HUES64 (cell line): Measurements from ENCODE around the gene HOXA11. TPM values are rescaled to one million over a fixed set of nuclear protein-coding genes. Genes with fewer than 3 reads are reported as not detected.

Source experiments
- H3K27ac ChIP-seq: 2 replicates; pipeline ENCODE4 v1.7.0; 2013; ENCODE audit warnings: low read depth, low read length, inconsistent platforms
- H3K27me3 ChIP-seq: 2 replicates; pipeline ENCODE4 v1.6.1; 2013; ENCODE audit warnings: mild to moderate bottlenecking, low read length; ENCODE audit not compliant: insufficient read depth
- H3K36me3 ChIP-seq: 2 replicates; pipeline ENCODE4 v1.6.1; 2013; ENCODE audit warnings: mild to moderate bottlenecking, low read length; ENCODE audit not compliant: insufficient read depth
- H3K4me1 ChIP-seq: 2 replicates; pipeline ENCODE4 v1.6.1; 2013; ENCODE audit warnings: mild to moderate bottlenecking, low read length, moderate library complexity; ENCODE audit not compliant: insufficient read depth
- H3K4me3 ChIP-seq: 2 replicates; pipeline ENCODE4 v1.5.1; 2013; ENCODE audit warnings: mild to moderate bottlenecking, low read length, moderate library complexity
- H3K9ac ChIP-seq: 2 replicates; pipeline ENCODE4 v1.6.1; 2013; ENCODE audit warnings: mild to moderate bottlenecking, low read depth, low read length
- H3K9me3 ChIP-seq: 2 replicates; pipeline ENCODE4 v1.6.1; 2013; ENCODE audit warnings: low read depth, low read length; ENCODE audit not compliant: insufficient read depth
- WGBS: fragments of 150-250, 120-280 bp; methylation state at CpG from one replicate; pipeline ENCODE4 v1.1.7; 2013; ENCODE audit warnings: missing lambda C conversion rate; 5-methylcytosine and 5-hydroxymethylcytosine counted together
- polyA plus RNA-seq, 2 experiments: library from polyadenylated mRNA; stranded (reverse); fragments of 50-300 nt; gene quantifications; one replicate each; pipeline ENCODE4 v1.2.3, GENCODE V29; 2013

The HOXA11 gene
- polyA plus RNA-seq (2013, experiment 1 of 2): not detected
- 0.19 TPM for polyA plus RNA-seq (2013, experiment 2 of 2)

DNA sequence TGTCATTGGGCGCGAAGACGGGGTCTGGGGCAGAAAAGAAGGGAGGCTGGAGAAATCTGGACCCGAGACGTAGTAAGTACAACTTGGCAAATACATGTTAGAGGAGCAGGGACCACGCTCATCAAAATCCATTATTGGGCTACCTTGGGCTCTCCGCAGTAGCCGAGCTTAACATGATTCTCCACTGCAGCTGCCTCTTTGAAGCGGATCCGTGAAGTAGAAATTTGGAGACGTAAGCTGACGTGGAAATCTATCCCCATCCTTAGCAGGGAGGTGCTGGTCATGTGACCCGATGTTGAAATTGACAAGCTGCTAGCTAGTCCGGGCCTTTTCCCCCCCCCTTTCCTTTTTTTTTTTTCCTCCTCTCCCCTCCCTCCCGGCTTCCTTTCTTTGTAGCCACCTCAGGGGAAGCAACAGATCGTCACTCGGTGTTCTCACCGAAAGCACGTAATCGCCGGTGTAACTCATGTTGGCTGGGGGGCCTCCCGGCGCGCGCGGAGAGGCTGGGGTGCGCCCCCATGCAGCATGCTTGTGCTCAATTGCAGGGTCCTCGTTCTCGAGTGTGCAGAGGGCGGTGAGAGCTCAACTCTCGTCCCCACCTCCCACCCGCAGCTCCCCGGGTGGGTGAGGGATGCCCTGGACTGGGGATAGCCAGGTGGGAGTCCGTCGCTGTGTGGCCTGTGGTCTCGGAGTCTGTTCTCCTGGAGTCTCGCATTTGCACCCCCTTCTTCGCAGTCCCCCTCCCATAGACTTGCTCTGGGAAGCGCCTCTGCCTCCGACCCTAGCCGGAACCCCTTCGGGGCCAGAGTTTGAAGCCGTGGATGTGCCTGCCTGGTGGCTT lies at the start of gene HOXA11:
Gene HOXA11 (minus strand): TSS at position 220 of the 841 bp plus-strand sequence. CDS start 88 bp downstream, at position 132.
- Histone ChIP-seq H3K27me3 (peaks cover 100% of the 10 kb centered on the region), H3K4me3 (no peak within 1 kb of the TSS), H3K9me3 (no peaks in the 10 kb centered on the region), H3K4me1 (peaks cover 17% of the 10 kb centered on the region), H3K27ac (no peak within 1 kb of the TSS), H3K36me3 (no peaks in the 10 kb centered on the region), H3K9ac (no peak within 1 kb of the TSS)
- 5% methylated on average over 42 of the region's 43 CpGs for WGBS

DNA sequence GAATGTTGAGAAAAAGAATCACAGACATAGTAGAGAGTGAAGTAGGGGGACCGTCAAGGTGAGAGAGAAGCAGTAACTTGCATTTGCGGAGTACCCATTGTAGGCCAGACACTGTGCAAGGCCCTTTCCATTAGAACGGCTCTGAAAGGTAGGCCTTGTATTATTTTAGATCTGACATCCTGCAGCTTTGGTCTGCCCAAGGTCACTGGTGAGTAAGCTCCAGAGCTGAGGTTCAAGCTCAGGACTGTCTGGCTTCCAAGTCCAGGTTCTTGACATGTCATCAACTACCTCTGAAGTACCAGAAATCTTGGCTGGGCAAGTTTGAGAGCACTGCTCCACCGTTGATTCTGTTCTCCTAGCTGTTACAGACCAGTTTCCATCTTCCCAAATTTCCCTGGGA lies 44.4 kb upstream of the HOXA11 start:
- Histone ChIP-seq H3K27me3 (peaks cover 90% of the 10 kb centered on the region), H3K27ac (no peak overlapping the region), H3K36me3 (no peaks in the 10 kb centered on the region), H3K4me1 (peaks cover 5% of the 10 kb centered on the region), H3K4me3 (no peak overlapping the region), H3K9ac (no peak overlapping the region), H3K9me3 (no peaks in the 10 kb centered on the region)
- WGBS: 90% methylated on average over 4 of the region's 4 CpGs

GRCh38 chr7:27224983-27225934 lies 40.2 kb upstream of the HOXA11 start:
- WGBS: 3% methylated on average over 61 of the region's 61 CpGs
- peak overlapping the region; percentile 34 for H3K4me3 ChIP-seq
- H3K9me3 ChIP-seq: no peaks in the 10 kb centered on the region
- H3K27me3 ChIP-seq: peaks cover 100% of the 10 kb centered on the region
- no peak overlapping the region for H3K27ac ChIP-seq
- no peak overlapping the region for H3K9ac ChIP-seq
- H3K36me3 ChIP-seq: no peaks in the 10 kb centered on the region
- H3K4me1 ChIP-seq: peaks cover 22% of the 10 kb centered on the region

GRCh38 chr7:27223941-27224575 lies 39.0 kb upstream of the HOXA11 start:
- Histone ChIP-seq H3K4me1 (peaks cover 22% of the 10 kb centered on the region), H3K27ac (no peak overlapping the region), H3K27me3 (peaks cover 99% of the 10 kb centered on the region), H3K36me3 (no peaks in the 10 kb centered on the region), H3K9ac (no peak overlapping the region), H3K4me3 (no peak overlapping the region), H3K9me3 (no peaks in the 10 kb centered on the region)

GRCh38 chr7:27221201-27221797 lies 36.3 kb upstream of the HOXA11 start:
- no peak overlapping the region for H3K9ac ChIP-seq
- WGBS: 92% methylated on average over 3 of the region's 3 CpGs
- H3K4me3 ChIP-seq: no peak overlapping the region
- H3K27me3 ChIP-seq: peaks cover 97% of the 10 kb centered on the region
- no peak overlapping the region for H3K27ac ChIP-seq
- no peaks in the 10 kb centered on the region for H3K9me3 ChIP-seq
- H3K36me3 ChIP-seq: no peaks in the 10 kb centered on the region
- peaks cover 22% of the 10 kb centered on the region for H3K4me1 ChIP-seq

DNA sequence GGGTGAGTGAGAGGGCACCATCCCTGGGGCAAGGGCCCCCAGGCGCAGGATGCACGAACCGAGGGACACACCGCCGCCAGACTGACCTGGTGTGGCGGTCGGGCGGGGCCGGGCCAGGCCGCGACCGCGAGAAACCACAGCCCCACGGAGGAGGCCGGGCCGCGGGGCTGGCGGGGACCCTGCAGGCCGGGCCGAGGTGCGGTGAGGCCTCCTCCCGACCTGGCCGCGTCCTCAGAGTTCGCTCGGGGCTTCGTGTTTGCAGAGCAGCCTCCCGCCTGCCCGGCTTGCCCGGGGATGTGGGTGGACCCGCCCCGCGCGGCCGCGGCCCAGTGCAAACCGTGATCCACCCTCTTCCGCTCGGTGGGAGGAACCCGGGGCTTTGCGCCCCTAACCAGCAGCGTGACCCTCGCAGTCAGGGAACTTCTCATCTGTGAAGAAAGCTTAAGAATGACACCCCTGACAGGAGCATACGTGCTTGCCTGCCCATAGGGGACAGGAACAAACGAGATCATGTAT lies 35.5 kb upstream of the HOXA11 start:
- peaks cover 97% of the 10 kb centered on the region for H3K27me3 ChIP-seq
- H3K9ac ChIP-seq: no peak overlapping the region
- H3K9me3 ChIP-seq: no peaks in the 10 kb centered on the region
- H3K4me1 ChIP-seq: peaks cover 22% of the 10 kb centered on the region
- WGBS: 85% methylated on average over 45 of the region's 45 CpGs
- no peak overlapping the region for H3K4me3 ChIP-seq
- H3K36me3 ChIP-seq: no peaks in the 10 kb centered on the region
- H3K27ac ChIP-seq: no peak overlapping the region

DNA sequence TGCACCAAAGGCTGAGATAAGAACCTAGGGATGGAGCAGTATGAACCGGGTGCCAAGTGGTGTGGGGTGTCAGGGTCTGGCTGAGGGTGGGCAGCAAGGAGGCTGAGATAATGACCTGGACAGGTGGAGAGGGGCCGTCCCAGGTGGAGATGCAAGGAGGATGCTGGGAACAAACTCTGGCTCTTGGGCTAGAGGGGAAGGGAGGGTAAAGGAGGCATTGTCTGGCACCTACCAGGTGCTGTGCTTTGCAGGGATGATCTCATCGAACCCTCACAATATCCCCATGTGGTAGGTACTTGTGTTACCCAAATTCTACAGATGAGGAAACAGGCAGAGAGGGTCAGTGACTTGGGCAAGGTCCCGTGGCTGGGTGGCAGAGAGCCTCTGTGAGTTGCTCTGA lies 34.8 kb upstream of the HOXA11 start:
- H3K4me1 ChIP-seq: peaks cover 24% of the 10 kb centered on the region
- H3K36me3 ChIP-seq: no peaks in the 10 kb centered on the region
- H3K9ac ChIP-seq: no peak overlapping the region
- 84% methylated on average over 4 of the region's 4 CpGs for WGBS
- H3K9me3 ChIP-seq: no peaks in the 10 kb centered on the region
- peaks cover 97% of the 10 kb centered on the region for H3K27me3 ChIP-seq
- no peak overlapping the region for H3K4me3 ChIP-seq
- H3K27ac ChIP-seq: no peak overlapping the region

DNA sequence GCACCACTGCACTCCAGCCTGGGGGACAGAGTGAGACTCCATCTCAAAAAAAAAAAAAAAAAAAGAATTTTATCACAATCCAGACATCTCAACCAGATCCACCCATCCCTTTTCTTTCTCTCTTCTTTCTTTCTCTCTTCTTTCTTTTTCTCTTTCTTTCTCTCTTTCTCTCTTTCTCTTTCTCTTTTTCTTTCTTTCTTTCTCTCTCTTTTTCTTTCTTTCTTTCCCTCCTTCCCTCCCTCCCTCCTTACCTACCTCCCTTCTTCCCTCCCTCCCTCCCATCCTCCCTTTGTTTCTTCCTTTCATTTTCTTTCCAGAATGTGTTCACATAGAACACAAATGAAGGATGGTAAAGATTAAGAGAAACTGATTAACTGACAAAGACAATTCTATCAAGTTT lies 32.9 kb upstream of the HOXA11 start:
- H3K9me3 ChIP-seq: no peaks in the 10 kb centered on the region
- no peak overlapping the region for H3K4me3 ChIP-seq
- H3K36me3 ChIP-seq: no peaks in the 10 kb centered on the region
- H3K4me1 ChIP-seq: peaks cover 14% of the 10 kb centered on the region
- no peak overlapping the region for H3K27ac ChIP-seq
- H3K27me3 ChIP-seq: peaks cover 97% of the 10 kb centered on the region
- H3K9ac ChIP-seq: no peak overlapping the region

- WGBS: 100% methylated on average over 2 of the region's 2 CpGs
- no peaks in the 10 kb centered on the region for H3K36me3 ChIP-seq
Observed at GRCh38 chr7:27215356-27215755, 30.3 kb upstream of the HOXA11 start.

DNA sequence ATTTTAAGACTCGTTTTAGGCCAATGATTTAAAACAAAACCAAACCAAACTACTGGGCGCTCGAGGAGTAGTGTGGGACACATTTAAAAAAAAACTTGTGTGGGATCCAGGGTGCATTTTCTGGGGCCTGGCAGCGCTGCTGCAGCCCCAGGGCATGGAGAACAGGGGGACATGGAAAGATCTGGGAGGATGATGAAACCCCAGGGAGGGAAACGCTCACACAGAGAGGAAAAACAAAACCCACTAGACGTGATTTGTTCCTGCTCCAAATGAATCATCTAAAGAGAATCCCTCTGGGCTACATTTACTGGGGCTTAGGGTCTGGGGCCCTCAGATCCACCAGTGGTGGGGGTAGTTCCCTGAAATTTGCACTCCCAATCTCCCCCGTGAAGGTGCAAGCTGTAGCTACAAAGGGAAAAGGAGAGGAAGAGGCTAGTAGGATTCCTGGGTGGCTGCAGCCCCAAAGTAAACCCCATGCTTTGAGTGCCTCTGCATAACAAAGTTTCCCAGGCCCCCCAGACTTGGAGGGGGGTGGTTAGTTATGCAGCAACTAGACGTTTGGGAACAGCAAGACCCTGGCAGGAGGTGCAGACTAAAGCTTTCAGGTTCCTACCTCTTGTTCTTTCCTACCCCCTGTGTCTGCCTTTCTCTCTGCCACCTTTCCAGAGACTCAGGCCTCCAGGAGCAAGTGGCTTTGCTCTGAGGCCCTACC lies 29.4 kb upstream of the HOXA11 start:
- WGBS: 20% methylated on average over 8 of the region's 8 CpGs
- Histone ChIP-seq H3K27me3 (peaks cover 97% of the 10 kb centered on the region), H3K4me1 (peaks cover 11% of the 10 kb centered on the region), H3K9me3 (no peaks in the 10 kb centered on the region), H3K27ac (no peak overlapping the region), H3K9ac (no peak overlapping the region), H3K36me3 (no peaks in the 10 kb centered on the region), H3K4me3 (no peak overlapping the region)

More at GRCh38 chr7:27215356-27215755, 30.3 kb upstream of the HOXA11 start:
- peaks cover 11% of the 10 kb centered on the region for H3K4me1 ChIP-seq
- no peak overlapping the region for H3K9ac ChIP-seq
- no peaks in the 10 kb centered on the region for H3K9me3 ChIP-seq
- no peak overlapping the region for H3K4me3 ChIP-seq
- peaks cover 97% of the 10 kb centered on the region for H3K27me3 ChIP-seq
- H3K27ac ChIP-seq: no peak overlapping the region
